OCI-LY3 (cell line): ENCODE measurements around the gene AGTR1.

Source experiments
- H2AFZ ChIP-seq: fragments of 200-600, 300-600 bp; shearing (Covaris generic); 2 replicates; pipeline ENCODE4 v1.6.0; 2014; ENCODE audit warnings: antibody characterized with exemption, low read depth, low read length
- H3K27ac ChIP-seq: fragments of 200-600, 300-600 bp; sonication (generic); 2 replicates; pipeline ENCODE4 v1.5.1; 2014; ENCODE audit warnings: mild to moderate bottlenecking, low read length, moderate library complexity, mixed read lengths
- H3K27me3 ChIP-seq: fragments of 200-600, 300-600 bp; sonication (generic); 2 replicates; pipeline ENCODE4 v1.6.1; 2014; ENCODE audit warnings: low read depth, low read length, mixed read lengths
- H3K36me3 ChIP-seq: fragments of 200-600, 300-600 bp; sonication (generic); replicated peaks from 2 replicates; pipeline ENCODE3; 2014; ENCODE audit warnings: low read depth, low read length, mixed read lengths
- H3K4me1 ChIP-seq: fragments of 300-600, 200-600 bp; sonication (generic); 2 replicates; pipeline ENCODE4 v1.6.1; 2014; ENCODE audit warnings: low read length, mixed read lengths
- H3K4me2 ChIP-seq: fragments of 200-600, 300-600 bp; sonication (generic); 2 replicates; pipeline ENCODE4 v1.6.1; 2014; ENCODE audit warnings: low read length, mixed read lengths
- H3K4me3 ChIP-seq: fragments of 300-600, 200-600 bp; sonication (generic); 2 replicates; pipeline ENCODE4 v1.5.1; 2014; ENCODE audit warnings: antibody characterized with exemption, mild to moderate bottlenecking, low read length, moderate library complexity
- H3K79me2 ChIP-seq: fragments of 300-600, 200-600 bp; shearing (Covaris generic); 2 replicates; pipeline ENCODE4 v1.6.1; 2014; ENCODE audit warnings: mild to moderate bottlenecking, low read length, mixed read lengths
- H3K9ac ChIP-seq: fragments of 300-600, 200-600 bp; shearing (Covaris generic); 2 replicates; pipeline ENCODE4 v1.6.0; 2014; ENCODE audit warnings: mild to moderate bottlenecking, low read length, moderate library complexity
- H3K9me3 ChIP-seq: fragments of 200-600, 300-600 bp; shearing (Covaris generic); 2 replicates; pipeline ENCODE4 v1.6.1; 2014; ENCODE audit warnings: low read length, mixed read lengths; ENCODE audit not compliant: insufficient read depth
- H4K20me1 ChIP-seq: fragments of 200-600, 300-600 bp; sonication (generic); 2 replicates; pipeline ENCODE4 v1.6.1; 2016; ENCODE audit warnings: low read length, mixed read lengths; ENCODE audit not compliant: insufficient read depth
- CTCF ChIP-seq: fragments of 200-600, 300-600 bp; sonication (generic); IDR thresholded peaks from 2 replicates; pipeline ENCODE4 v1.5.1; 2014; ENCODE audit warnings: antibody characterized with exemption, low read length, low read depth
- EZH2phosphoT487 ChIP-seq: fragments of 200-600 bp; shearing (Covaris generic); IDR thresholded peaks from 2 replicates; pipeline ENCODE4 v1.6.1; 2018; ENCODE audit warnings: antibody characterized with exemption, mixed run types, low read depth

AGTR1 gene

DNA sequence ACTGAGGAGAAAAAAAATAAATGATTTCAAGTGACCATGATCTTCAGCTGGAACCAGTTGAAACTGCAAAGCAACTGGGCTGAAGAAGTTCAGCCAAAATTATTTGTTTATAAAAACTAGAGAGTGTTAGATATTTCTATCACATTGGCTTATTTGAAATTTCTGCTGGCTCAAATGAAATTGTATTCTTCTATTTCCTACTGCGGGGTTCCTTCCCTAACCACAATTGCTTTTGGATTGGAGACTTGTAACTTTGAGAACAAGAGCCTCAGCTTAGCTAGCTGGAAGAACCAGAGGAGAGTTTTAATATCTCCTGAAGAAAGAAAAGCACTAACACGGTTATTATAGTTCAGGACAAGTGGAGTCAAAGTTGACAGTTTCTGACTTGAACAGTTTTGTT lies 31.1 kb downstream of the AGTR1 start:
- TF ChIP-seq CTCF: no peak
- TF ChIP-seq EZH2phosphoT487: no peak
- peak overlapping the region; percentile 30 for H3K4me2 ChIP-seq

GRCh38 chr3:148729476-148730055 lies 31.9 kb downstream of the AGTR1 start:
- 0 out of 2 replicates have a peak overlapping the region, but pooled peaks have one; percentile 42 for H2AFZ ChIP-seq
- H3K79me2 ChIP-seq: no peaks in the 10 kb centered on the region
- H3K27me3 ChIP-seq: no peaks in the 10 kb centered on the region
- no peak overlapping the region for H3K27ac ChIP-seq
- H3K9ac ChIP-seq: no peak overlapping the region
- H3K36me3 ChIP-seq: no peaks in the 10 kb centered on the region
- TF ChIP-seq CTCF (no peak), EZH2phosphoT487 (no peak)
- H4K20me1 ChIP-seq: no peaks in the 10 kb centered on the region
- no peaks in the 10 kb centered on the region for H3K9me3 ChIP-seq
- no peak overlapping the region for H3K4me3 ChIP-seq
- peaks cover 10% of the 10 kb centered on the region; the same call in 1 of the 2 replicates for H3K4me1 ChIP-seq
- peak overlapping the region; percentile 30 for H3K4me2 ChIP-seq

More for the DNA sequence above, 31.1 kb downstream of the AGTR1 start:
- H3K79me2 ChIP-seq: no peaks in the 10 kb centered on the region
- H3K4me1 ChIP-seq: peaks cover 10% of the 10 kb centered on the region; the same call in 1 of the 2 replicates
- no peaks in the 10 kb centered on the region for H3K9me3 ChIP-seq
- no peaks in the 10 kb centered on the region for H3K36me3 ChIP-seq
- H3K27ac ChIP-seq: no peak overlapping the region
- H3K4me3 ChIP-seq: no peak overlapping the region
- H2AFZ ChIP-seq: peak overlapping the region; percentile 42; the same call in 1 of the 2 replicates
- no peaks in the 10 kb centered on the region for H3K27me3 ChIP-seq
- H4K20me1 ChIP-seq: no peaks in the 10 kb centered on the region
- no peak overlapping the region for H3K9ac ChIP-seq

- Histone ChIP-seq H3K79me2 (no peaks in the 10 kb centered on the region), H3K27me3 (no peaks in the 10 kb centered on the region), H3K27ac (no peak overlapping the region), H4K20me1 (no peaks in the 10 kb centered on the region), H3K9me3 (no peaks in the 10 kb centered on the region), H2AFZ (no peak overlapping the region), H3K4me2 (no peak overlapping the region), H3K9ac (no peak overlapping the region), H3K4me1 (peaks cover 10% of the 10 kb centered on the region; the same call in 1 of the 2 replicates), H3K36me3 (no peaks in the 10 kb centered on the region), H3K4me3 (no peak overlapping the region)
- TF ChIP-seq CTCF (no peak), EZH2phosphoT487 (no peak)
Measured at GRCh38 chr3:148730676-148731075, 33.0 kb downstream of the AGTR1 start.

- H3K4me2 ChIP-seq: no peak overlapping the region
- no peaks in the 10 kb centered on the region for H4K20me1 ChIP-seq
- no peak overlapping the region for H2AFZ ChIP-seq
- TF ChIP-seq CTCF (no peak), EZH2phosphoT487 (no peak)
- H3K4me1 ChIP-seq: no peaks in the 10 kb centered on the region
- H3K9me3 ChIP-seq: no peaks in the 10 kb centered on the region
- H3K79me2 ChIP-seq: no peaks in the 10 kb centered on the region
- H3K9ac ChIP-seq: no peak overlapping the region
- no peaks in the 10 kb centered on the region for H3K36me3 ChIP-seq
- no peaks in the 10 kb centered on the region for H3K27me3 ChIP-seq
- H3K27ac ChIP-seq: no peak overlapping the region
- no peak overlapping the region for H3K4me3 ChIP-seq
Measured at GRCh38 chr3:148735597-148735996, 37.9 kb downstream of the AGTR1 start.
